H7 (cell line): ENCODE results near the gene MTCL1. TPM values are rescaled to one million over a fixed set of nuclear protein-coding genes. Genes with fewer than 3 reads are reported as not detected.

Source experiments
- DNase-seq: peaks from one replicate; pipeline ENCODE4 v3.0.0; 2012
- H3K27me3 ChIP-seq: 2 replicates; pipeline ENCODE4 v1.6.0; 2011; ENCODE audit warnings: mild to moderate bottlenecking, low read length; ENCODE audit not compliant: control insufficient read depth, insufficient read depth
- H3K36me3 ChIP-seq: replicated peaks from 2 replicates; pipeline ENCODE4 v1.5.1; 2011; ENCODE audit warnings: low read length; ENCODE audit not compliant: control insufficient read depth, insufficient read depth
- H3K4me3 ChIP-seq: 2 replicates; pipeline ENCODE4 v1.5.1; 2011; ENCODE audit warnings: low read depth, mild to moderate bottlenecking, control low read depth, low read length, moderate library complexity; ENCODE audit not compliant: insufficient read depth
- total RNA-seq: library from RNA; depleted of rRNA; stranded (reverse); fragments of >200 nt; shearing (Covaris generic); gene quantifications from 2 replicates; pipeline ENCODE4 v1.2.3, GENCODE V29; 2014; rRNA removed

Gene MTCL1
- 16.0 and 24.6 TPM in 2 replicates for total RNA-seq

- peak within 1 kb of the TSS; percentile 69 for H3K4me3 ChIP-seq
- no peaks in the 10 kb centered on the region for H3K36me3 ChIP-seq
- H3K27me3 ChIP-seq, result peaks cover 26% of the 10 kb centered on the region
- peak; percentile 89 for DNase-seq
Measured at GRCh38 chr18:8705238-8705960, at the start of gene MTCL1. TSS of gene MTCL1 (plus strand) at chr18:8705556. CDS start at chr18:8705661, 105 bp downstream.

GRCh38 chr18:8656232-8656631, 49.1 kb upstream of the MTCL1 start:
- no peaks in the 10 kb centered on the region for H3K36me3 ChIP-seq
- H3K27me3 ChIP-seq, result no peaks in the 10 kb centered on the region
- no peak for DNase-seq
- no peak overlapping the region for H3K4me3 ChIP-seq

DNA sequence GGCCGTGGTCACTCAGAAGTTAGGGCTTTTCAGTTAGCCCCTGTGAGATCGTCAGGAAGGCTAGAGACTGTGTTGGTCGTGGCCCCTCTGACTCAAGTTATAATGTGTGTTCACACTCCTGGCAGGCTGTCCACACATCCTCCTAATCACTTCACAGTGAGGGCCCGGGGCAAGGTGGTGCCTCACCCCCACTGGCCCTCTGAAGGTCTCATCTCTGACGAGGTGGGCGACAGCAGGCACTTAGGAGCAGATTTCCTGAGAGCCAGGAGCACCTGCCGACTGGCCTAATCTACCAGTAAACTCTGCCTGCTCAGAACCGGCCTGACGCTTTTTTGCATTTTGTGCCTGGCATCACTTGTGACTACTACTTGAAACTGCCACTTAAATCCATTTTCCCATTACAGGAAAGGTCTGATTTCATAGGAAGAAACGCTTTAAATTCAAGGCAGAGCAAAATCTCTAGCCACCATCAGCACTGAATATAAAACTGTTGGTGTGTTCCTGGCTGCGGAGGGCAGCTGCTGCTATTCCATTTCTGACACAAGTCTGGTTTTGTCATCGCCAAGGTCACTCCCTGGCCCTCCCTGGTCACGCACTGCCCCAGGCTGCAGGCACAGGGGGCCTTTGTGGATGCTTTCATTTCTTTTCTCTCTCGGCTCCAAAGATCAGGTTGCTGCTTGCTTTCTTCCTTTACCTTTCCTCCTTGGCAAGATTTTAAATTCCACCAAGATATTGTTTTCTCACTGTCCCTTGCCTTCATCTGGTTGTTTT, 48.1 kb upstream of the MTCL1 start:
- H3K36me3 ChIP-seq, result no peaks in the 10 kb centered on the region
- no peak for DNase-seq

DNA sequence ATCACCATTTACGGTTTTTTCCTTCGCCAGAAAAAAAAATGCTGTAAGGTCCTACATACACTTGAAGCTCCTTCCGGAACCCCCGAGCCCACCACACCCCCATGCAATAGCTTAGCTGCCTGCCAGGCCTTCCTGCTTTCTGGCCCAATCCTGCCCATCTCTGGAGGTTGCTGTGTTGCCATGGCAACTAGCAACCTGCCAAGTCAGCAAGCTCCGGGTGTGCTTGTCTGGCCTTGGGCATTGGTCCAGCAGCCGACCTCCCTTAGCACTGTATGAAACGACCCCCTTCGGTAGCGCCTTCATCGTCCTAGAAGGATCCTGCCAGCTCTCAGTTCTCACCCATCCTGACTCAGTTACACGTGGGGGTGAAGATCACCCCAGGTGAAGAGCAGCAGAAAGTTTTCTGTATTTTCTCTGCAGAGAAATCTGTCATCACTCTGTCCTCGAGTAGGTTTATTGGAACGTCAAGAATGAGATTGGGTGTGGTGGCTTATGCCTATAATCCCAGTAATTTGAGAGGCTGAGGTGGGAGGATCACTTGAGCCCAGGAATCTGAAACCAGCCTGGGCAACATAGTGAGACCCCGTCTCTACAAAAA, 47.4 kb upstream of the MTCL1 start:
- H3K4me3 ChIP-seq, result no peak overlapping the region
- H3K27me3 ChIP-seq, result no peaks in the 10 kb centered on the region
- H3K36me3 ChIP-seq, result no peaks in the 10 kb centered on the region
- peak; percentile 55 for DNase-seq

More for the DNA sequence above, 48.1 kb upstream of the MTCL1 start:
- H3K4me3 ChIP-seq, result no peak overlapping the region
- no peaks in the 10 kb centered on the region for H3K27me3 ChIP-seq

DNA sequence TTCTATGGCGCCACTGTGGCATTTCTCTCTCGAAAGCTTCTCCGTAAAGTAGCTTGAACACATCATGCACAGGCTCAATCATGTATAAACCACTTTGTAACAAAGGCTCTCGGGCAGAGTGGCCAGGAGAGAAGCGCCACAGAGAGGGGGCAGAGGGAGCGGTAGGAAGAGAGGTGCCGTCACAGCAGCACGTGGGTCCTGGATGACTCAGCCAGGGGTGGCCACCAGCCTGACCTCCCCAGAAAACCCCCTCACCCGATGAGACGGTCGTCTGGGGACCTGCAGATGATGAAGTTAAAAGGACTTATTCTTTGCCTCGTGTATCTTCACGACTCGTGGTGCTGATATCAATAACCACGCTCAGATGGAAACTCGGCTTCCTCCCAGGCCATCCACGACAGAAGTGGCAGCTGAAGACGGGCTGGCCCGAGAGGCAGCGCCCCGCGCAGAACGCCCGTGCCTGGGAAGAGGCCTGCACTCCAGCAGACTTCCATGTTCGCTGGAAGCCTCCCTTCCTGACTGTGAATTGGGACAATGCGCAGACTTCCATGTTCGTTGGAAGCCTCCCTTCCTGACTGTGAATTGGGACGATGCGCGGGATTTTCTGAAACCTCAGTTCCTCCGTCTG, 46.4 kb upstream of the MTCL1 start:
- Histone ChIP-seq H3K27me3 (no peaks in the 10 kb centered on the region), H3K36me3 (no peaks in the 10 kb centered on the region), H3K4me3 (no peak overlapping the region)
- no peak for DNase-seq

DNA sequence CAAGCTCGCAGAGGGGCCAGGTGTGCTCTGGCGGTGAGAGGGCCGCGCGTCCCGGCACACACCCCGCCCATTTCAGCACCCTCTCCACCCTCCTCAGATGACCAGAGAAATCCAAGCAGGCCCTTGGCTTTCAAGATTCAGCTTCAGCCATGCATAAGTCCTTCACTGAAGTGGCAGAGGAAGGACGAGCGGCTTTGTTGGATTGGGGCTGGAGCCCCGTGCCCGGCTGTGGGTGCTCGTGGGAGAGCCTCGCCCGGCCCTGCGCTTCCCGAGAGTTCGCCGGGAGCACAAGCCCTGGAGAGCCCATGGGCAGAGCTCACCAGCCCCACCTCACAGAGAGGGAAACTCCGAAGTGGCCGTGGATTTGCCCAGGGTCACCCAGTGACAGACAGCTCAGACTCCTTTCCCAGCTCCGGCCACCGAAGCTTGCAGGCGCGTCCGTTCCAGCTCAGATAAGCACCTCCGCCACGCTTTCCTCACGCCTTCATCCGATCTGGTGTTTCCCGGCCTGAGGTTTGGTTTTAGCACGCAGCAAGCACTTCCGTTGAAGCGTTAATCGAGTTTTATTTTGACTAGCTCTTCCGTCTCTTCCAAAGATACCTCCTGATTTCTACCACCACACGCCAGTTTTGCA, 45.6 kb upstream of the MTCL1 start:
- Histone ChIP-seq H3K36me3 (no peaks in the 10 kb centered on the region), H3K27me3 (no peaks in the 10 kb centered on the region), H3K4me3 (no peak overlapping the region)
- DNase-seq, result peak; percentile 44

GRCh38 chr18:8660316-8660715, 45.0 kb upstream of the MTCL1 start:
- Histone ChIP-seq H3K27me3 (no peaks in the 10 kb centered on the region), H3K36me3 (no peaks in the 10 kb centered on the region), H3K4me3 (no peak overlapping the region)
- no peak for DNase-seq

DNA sequence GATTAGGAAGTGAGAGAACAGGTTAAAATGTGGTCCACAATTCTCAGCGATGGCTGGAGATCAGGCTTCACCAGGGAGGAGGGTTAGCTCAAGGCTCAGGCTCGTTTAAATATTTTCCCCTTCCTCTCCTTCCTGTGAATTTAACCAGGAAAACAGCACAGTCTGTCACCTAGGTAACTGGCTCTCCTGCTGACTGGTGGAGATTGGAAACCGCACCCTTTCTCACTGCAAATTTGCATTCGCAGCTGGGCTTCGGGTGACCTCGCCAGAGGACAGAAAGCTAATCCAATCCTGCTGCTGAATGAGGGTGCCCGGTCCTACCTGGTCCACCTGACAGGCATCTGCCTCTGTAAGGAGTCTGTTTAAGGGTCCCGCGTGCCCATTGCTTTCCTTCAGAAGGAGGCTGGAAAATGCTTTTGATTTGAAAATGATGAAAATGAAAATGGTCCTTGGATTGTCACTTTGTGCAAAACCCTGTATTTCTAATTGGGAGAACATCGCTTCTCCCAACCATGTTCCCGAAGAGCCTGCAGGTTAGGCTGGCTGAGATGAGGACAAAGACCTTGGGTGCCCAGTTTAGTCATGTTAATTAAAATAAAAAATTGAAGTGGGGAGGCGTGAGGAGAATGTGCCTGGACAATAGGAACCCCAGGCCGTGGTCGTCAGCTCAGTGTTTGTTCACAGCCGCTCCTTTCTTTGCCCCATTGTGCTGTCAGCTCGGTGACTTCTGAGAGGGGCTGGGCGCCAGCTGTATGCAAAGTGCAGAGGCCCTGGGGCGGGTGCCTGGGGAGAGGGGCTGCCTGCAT, 43.4 kb upstream of the MTCL1 start:
- H3K4me3 ChIP-seq, result no peak overlapping the region
- no peaks in the 10 kb centered on the region for H3K36me3 ChIP-seq
- peak; percentile 84 for DNase-seq
- no peaks in the 10 kb centered on the region for H3K27me3 ChIP-seq

- peak; percentile 39 for DNase-seq
- Histone ChIP-seq H3K27me3 (no peaks in the 10 kb centered on the region), H3K36me3 (no peaks in the 10 kb centered on the region), H3K4me3 (no peak overlapping the region)
Measured at GRCh38 chr18:8662560-8663255, 42.6 kb upstream of the MTCL1 start.

DNA sequence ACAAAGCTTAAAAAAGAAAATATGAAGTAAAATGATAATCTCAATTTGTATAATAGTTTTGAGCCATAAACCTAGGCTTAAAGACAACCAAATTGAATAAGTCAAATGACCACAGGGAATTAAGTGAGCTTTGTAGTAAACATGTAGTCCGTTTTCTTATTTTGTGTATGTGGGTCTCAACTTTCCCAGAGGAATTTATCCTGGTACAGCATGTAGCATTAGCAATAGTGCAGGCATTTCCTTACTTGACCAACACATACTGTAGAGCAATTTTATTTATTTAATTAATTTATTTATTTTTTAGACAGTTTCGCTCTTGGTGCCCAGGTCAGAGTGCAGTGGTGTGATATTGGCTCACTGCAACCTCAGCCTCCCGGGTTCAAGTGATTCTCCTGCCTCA, 37.5 kb upstream of the MTCL1 start:
- Histone ChIP-seq H3K36me3 (no peaks in the 10 kb centered on the region), H3K4me3 (no peak overlapping the region), H3K27me3 (no peaks in the 10 kb centered on the region)
- DNase-seq, result no peak

- Histone ChIP-seq H3K27me3 (no peaks in the 10 kb centered on the region), H3K4me3 (no peak overlapping the region), H3K36me3 (no peaks in the 10 kb centered on the region)
- DNase-seq, result no peak
Measured at GRCh38 chr18:8668381-8668780, 37.0 kb upstream of the MTCL1 start.

DNA sequence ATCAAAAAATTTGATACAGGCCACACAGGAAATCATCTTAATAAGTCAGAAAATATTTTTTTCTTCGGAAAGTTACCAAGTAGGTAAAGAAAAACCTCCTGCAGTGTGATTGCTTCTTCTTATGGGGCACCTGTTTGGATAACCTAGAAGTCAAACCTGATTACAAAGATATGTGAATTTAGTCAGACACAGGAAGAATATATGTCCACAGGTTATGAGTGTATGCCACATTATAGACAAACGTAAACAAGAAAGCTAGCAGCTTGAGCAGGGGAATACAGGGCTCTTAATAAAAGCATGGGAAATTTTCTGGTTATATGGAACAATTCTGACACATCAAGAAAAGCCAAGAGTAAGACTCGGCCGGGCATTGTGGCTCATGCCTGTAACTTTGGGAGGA, 35.8 kb upstream of the MTCL1 start:
- H3K27me3 ChIP-seq, result no peaks in the 10 kb centered on the region

More for the DNA sequence above, 35.8 kb upstream of the MTCL1 start:
- no peak for DNase-seq
- Histone ChIP-seq H3K4me3 (no peak overlapping the region), H3K36me3 (no peaks in the 10 kb centered on the region)
